HL-60/S4 treated with phorbol 12-myristate 13-acetate at 8.2 ng/mL for 4 days and 3 days (cell line): ENCODE measurements around the gene PAPPA2.
"Not testable (repeated sequence)": the region's sequence is repeated elsewhere in the genome, so short reads cannot be mapped to it uniquely, and the experiment has no call there.

Source experiments
- in situ Hi-C: fragments of 300-500 bp; cut with MboI; formaldehyde crosslinking; loops from 2 replicates; pipeline ENCODE4 v1.15.0; 2022; ENCODE audit warnings: low sequenced_read_pairs

The PAPPA2 gene

DNA sequence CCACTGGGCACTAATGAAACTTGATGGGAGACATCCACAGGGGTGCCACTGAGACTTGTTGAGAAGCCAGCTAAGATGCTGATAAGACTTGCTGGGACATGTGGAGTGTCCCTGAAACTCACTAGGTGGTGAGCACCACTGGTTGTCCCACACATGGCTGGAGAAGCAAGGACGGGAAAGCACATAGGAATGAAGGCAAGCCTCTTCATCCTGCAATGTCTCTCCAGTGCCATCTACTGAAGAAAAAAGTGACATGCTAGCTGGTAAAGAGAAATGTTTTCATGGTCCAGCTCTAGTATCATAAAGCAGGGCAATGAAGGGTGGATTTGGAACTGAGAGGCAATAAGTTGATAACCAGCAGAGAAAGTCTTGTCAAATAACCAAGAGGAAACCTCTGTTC lies 283.0 kb downstream of the PAPPA2 start:
- in situ Hi-C loops, result no loop called here

DNA sequence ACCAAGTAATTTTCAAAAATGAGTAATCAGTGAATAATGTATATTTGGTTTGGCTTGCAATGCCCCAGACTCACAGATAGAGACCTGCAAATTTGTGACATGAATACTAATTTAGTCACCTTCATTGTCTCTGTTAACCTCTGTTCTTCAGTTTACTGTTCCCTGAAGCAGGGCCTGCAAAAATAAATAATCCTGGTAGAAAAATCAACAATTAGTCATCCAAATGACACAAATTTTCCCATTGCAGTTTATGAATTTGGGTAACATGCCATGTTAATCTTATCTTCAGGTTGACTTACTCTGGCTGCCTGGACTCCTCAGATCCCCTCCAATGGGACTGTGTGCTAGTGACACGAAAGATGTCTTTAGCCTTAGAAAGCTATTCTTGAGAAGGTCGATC lies 289.5 kb downstream of the PAPPA2 start:
- in situ Hi-C loops, result no loop called here

- in situ Hi-C loops, result no loop called here
These were observed 291.7 kb downstream of the PAPPA2 start for GRCh38 chr1:176754676-176755075.

DNA sequence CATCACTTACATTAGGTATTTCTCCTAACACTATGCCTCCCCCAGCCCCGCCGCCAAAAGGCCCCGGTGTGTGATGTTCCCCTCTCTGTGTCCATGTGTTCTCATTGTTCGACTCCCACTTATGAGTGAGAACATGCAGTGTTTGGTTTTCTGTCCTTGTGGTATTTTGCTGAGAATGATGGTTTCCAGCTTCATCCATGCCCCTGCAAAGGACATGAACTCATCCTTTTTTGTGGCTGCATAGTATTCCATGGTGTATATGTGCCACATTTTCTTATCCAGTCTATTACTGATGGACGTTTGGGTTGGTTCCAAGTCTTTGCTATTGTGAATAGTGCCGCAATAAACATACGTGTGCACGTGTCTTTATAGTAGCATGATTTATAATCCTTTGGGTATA lies 293.8 kb downstream of the PAPPA2 start:
- in situ Hi-C loops, result not testable (repeated sequence)

GRCh38 chr1:176765608-176766007 lies 302.6 kb downstream of the PAPPA2 start:
- in situ Hi-C loops, result no loop called here

DNA sequence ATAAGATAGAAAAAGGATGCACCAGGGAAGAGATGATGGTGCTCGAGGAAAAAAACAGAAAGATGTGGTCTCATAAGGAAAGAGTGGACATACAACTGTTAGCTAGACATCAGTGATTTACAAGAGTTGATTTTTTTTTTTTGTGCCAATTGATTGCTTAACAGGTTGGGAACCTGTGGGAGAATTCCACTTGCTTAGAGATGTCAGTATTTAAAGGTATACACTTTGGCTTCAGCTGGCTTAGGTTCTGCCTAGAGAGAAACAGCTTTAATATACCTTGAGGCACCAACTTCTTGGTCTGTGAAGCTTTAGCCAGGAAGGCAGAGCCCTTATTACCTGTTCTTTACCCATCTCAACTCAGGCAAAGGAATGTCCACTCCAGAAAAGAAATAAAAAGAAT lies 303.8 kb downstream of the PAPPA2 start:
- in situ Hi-C loops, result no loop called here

DNA sequence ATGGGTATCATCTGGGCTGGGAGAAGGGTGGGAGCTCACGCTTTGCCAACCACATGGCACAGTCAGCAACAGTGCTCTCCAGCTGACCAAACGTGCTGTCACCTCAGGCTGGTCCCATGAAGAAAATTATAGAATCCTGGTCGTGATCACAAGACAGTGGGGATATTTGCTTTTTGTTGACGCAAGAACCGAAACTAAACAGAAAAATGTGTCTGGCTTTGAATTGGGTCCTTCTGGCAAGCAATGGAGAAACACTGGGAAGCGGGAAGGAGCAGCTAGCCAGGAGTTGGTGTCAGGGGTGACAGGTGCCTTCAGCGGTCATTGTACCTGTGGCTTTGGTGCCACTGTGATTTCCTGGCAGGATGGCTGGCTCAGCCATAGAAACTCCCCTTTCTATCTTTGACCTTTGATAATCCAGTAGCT lies 304.8 kb downstream of the PAPPA2 start:
- in situ Hi-C loops, result no loop called here

GRCh38 chr1:176768532-176768931 lies 305.6 kb downstream of the PAPPA2 start:
- in situ Hi-C loops, result no loop called here

DNA sequence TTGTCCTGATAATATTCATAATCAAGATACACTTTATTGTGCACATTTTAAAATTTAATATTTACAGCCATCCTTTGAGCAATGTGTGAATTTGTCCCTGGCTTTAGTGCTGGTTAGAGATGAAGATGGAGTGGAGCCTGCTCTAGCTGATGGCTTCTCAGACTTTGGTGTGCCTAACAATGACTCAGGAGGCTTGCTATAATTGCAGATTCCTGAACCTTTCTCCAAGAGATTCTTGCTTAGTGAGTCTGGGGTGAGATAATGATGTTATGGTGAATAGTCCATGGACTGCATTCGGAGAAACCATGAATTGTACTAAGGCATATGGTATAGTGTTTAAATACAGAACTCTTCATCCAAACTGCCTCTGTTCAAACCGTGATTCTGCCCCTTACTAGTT lies 307.1 kb downstream of the PAPPA2 start:
- in situ Hi-C loops, result no loop called here

- in situ Hi-C loops, result no loop called here
These were observed 310.1 kb downstream of the PAPPA2 start for GRCh38 chr1:176773038-176773437.

- in situ Hi-C loops, result no loop called here
These were observed 311.2 kb downstream of the PAPPA2 start for GRCh38 chr1:176774224-176774623.

DNA sequence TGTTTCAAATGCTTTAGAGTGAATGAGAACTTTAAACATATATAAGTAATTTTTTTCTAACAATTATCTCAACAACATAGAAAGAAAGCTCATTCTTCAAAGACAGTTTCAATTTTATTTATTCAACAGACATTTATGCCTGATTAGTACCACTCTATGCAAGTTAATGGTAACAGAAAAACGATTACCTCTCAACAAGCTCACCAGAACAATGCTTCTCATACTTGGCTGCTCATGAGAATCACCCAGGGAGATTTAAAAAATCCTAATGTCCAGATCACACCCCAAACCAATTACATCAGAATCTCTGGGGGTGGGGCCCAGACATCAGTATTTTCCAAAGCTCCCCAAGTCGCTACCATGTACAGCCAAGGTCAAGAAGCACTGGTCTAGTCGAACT lies 312.4 kb downstream of the PAPPA2 start:
- in situ Hi-C loops, result no loop called here

GRCh38 chr1:176775996-176776395 lies 313.0 kb downstream of the PAPPA2 start:
- in situ Hi-C loops, result no loop called here

GRCh38 chr1:176778056-176778455 lies 315.1 kb downstream of the PAPPA2 start:
- in situ Hi-C loops, result no loop called here

- in situ Hi-C loops, result no loop called here
These were observed 317.0 kb downstream of the PAPPA2 start for GRCh38 chr1:176779992-176780328.

DNA sequence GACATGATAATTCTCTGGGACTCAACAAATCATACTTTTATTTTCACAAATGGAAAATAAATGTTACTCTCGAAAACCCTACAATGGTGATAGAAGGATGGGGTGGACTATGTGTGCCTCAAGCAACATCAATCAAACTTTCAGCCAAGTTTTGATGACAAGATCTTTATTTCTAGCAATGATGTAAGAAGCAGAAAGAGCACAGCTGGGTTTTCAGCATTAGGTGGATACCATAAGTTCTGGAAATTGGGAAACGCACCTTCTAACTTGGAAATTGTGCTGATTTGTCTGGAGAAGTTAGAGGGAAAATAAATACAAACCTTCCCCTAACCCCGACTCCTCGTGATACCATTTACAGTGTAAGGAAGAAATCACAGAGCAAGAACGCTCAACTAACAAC lies 320.3 kb downstream of the PAPPA2 start:
- in situ Hi-C loops, result no loop called here

DNA sequence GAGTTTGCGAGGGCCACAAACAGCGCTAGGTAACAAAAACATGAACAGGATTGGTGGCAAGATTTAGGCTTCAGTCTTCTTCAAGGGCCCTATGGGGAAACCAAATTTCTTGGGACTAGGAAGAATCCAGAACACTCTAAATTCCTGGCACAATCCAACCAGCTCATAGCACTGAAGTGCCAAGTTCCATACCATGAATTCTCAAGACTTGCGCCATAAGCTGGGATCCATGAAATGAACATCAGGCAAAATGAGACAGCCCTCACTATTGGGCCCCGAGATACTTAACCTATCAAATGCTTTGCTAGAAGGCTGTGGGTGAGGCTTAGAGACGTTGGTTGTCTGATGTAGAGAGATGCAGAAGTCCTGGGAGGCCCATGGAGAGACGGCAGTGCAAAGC lies 322.1 kb downstream of the PAPPA2 start:
- in situ Hi-C loops, result no loop called here

- in situ Hi-C loops, result no loop called here
These were observed 322.8 kb downstream of the PAPPA2 start for GRCh38 chr1:176785791-176786190.

DNA sequence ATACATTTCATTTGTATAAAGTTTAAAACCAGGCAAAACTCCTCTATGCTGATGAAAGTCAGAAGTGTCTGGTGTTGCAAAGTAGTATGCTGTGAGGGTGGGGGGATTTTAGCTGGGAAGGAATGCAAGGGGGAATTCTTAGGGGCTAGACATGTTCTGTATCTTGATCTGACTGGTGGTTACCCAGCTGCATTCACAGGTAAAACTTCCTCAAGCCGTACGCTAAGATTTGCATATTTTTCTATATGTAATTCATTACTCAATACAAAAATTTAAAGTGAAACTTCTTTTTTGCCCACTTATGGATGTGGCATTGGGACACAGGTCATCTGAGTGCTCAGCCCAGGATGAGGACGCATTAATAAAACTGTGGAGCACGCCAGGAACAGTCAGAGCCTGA lies 323.3 kb downstream of the PAPPA2 start:
- in situ Hi-C loops, result no loop called here

DNA sequence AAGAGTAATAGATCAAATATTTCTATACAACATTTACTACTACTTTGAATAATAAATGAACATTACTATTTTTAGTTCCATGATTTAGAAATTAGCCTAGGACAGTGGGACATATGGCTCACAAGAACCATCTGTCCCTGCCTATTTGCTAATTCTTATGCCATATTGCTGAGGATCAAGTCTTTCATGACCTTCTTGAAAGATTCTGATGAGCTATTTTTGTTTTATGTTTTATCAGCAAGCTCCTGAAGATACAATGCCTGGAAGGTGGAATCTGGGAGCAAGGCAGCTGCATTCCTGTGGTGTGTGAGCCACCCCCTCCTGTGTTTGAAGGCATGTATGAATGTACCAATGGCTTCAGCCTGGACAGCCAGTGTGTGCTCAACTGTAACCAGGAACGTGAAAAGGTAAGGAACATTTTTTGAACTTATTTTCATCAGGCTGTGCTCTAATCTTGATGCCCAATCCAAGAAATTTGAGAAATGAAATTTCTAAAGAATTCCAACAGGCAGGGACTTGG lies 326.7 kb downstream of the PAPPA2 start:
- in situ Hi-C loops, result no loop called here

DNA sequence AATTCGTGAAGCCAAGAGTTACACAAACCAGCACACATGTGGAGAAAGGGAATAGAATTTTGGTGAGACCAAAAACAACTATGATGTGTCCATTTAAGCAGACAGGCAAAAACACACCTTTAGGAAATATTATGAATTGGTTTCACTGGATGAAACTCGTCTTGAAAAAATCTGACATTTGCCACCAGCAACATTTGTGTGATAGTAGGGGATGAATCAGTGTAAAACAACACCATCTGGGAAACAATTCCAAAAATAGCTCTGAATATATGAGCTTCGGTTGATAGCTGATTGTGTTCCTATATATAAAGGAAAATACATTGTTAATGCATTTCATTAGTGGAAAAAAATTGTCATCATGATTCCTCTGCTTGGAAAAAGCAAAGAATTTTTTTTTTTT lies 327.8 kb downstream of the PAPPA2 start:
- in situ Hi-C loops, result no loop called here

DNA sequence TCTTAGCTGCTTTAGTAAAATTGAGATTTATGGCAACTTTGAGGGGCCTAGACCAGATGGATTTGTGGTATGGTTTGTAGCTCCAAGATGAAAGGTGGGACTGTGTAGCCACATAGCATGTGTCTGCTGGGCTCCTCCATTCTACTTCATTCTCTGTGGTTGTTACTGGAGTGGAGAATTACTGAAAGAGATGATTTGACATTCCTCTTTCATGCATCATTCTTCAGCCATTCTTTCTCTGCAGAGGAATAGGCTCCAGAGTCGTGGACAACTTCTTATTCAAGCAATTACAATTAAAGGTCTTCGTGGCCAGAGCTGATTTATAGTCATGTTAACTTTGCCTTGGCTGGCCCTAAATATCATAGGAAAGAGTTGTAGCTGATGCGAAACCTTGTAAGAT lies 328.9 kb downstream of the PAPPA2 start:
- in situ Hi-C loops, result no loop called here

DNA sequence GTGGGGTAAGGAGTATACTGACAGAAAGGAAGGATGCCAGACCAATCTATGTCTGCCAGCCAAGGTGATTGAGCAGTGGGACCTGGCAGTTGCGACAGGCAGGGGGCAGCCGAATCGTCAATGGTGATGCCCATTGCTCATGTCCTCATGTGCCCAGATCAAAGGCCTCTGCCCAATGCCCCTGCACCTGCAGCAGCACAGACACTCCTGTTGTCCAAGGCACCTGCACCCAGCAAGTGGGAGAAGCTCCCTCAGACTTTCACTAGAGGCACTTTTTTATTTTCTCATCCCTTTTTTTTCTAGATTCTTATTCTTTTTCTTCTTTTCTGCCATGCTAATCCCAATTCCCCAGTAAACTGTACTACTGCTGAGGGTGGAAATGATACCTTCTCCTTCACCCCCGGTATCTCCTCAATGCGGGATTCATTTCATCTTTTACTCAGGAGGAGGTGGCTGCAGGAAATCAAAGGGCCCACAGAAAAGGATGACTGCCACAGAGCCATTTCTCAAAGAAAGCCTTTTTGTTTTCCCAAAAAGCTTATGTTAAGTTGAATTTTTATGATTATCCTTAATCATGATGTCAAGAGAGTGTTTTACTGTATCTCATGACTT lies 332.0 kb downstream of the PAPPA2 start:
- in situ Hi-C loops, result no loop called here
